ENCODE measurements around the gene ACOXL. TPM values are rescaled to one million over a fixed set of nuclear protein-coding genes. Genes with fewer than 3 reads are reported as not detected.

Gene ACOXL
- total RNA-seq, 2 experiments from 2014 or later: 0.14 to 0.56 TPM

GRCh38 chr2:110848519-110849030 is 116.2 kb downstream of the ACOXL start:
- DNase-seq: no peak
- CTCF ChIA-PET: interaction anchor here (2.0 to 2.1 kb wide), 2 partner anchors 14 to 29 kb away, joined by 5 to 7 read pairs; no protein-coding TSS in a partner anchor
- POLR2A ChIA-PET: interaction anchor here (1.0 kb wide), 1 partner anchor 9 kb away, joined by 3 read pairs; no protein-coding TSS in a partner anchor
- Mint-ChIP-seq H3K9me3 (peaks cover 2% of the 10 kb centered on the region), H3K36me3 (ENCODE audit: low read depth) (no peaks in the 10 kb centered on the region), H3K4me1 (ENCODE audit: low read depth) (peaks cover 90% of the 10 kb centered on the region), H3K27ac (no peak overlapping the region), H3K27me3 (peaks cover 2% of the 10 kb centered on the region), H3K4me3 (no peak overlapping the region)
- TF ChIP-seq CTCF (IDR thresholded peaks at IDR 0.05): no peak
- ATAC-seq: no peak
- intact Hi-C loops (cut with micrococcal nuclease): loop anchor here (5.0 kb wide), 1 partner anchor 269 kb away; no protein-coding TSS in a partner anchor

GRCh38 chr2:110851531-110851930 is 119.2 kb downstream of the ACOXL start:
- peak overlapping the region; percentile 72 for H3K27ac Mint-ChIP-seq
- H3K4me1 Mint-ChIP-seq (ENCODE audit: low read depth): peaks cover 89% of the 10 kb centered on the region
- CTCF ChIA-PET: interaction anchor here (3.2 to 5.7 kb wide), 2 partner anchors 14 to 39 kb away, joined by 43 to 50 read pairs; no protein-coding TSS in a partner anchor
- no peaks in the 10 kb centered on the region for H3K36me3 Mint-ChIP-seq (ENCODE audit: low read depth)
- DNase-seq (no peak), ATAC-seq (no peak)
- intact Hi-C loops (cut with micrococcal nuclease): loop anchor here (5.0 kb wide), 1 partner anchor 39 kb away; no protein-coding TSS in a partner anchor
- peaks cover 5% of the 10 kb centered on the region for H3K27me3 Mint-ChIP-seq
- POLR2A ChIA-PET: interaction anchor here (1.1 to 2.0 kb wide), 3 partner anchors 17 to 268 kb away, joined by 3 to 9 read pairs (median 4); no protein-coding TSS in a partner anchor
- H3K4me3 Mint-ChIP-seq: no peak overlapping the region
- H3K9me3 Mint-ChIP-seq: peaks cover 3% of the 10 kb centered on the region
- TF ChIP-seq CTCF (IDR thresholded peaks at IDR 0.05): no peak

GRCh38 chr2:110852051-110852450 is 119.7 kb downstream of the ACOXL start:
- H3K27ac Mint-ChIP-seq: peak overlapping the region; percentile 72
- peaks cover 6% of the 10 kb centered on the region for H3K27me3 Mint-ChIP-seq
- no peak for TF ChIP-seq CTCF (IDR thresholded peaks at IDR 0.05)
- H3K4me3 Mint-ChIP-seq: no peak overlapping the region
- H3K36me3 Mint-ChIP-seq (ENCODE audit: low read depth): no peaks in the 10 kb centered on the region
- DNase-seq (no peak), ATAC-seq (no peak)
- ChIA-PET CTCF (interaction anchor here (1.4 to 5.7 kb wide), 4 partner anchors 13 to 205 kb away, joined by 4 to 50 read pairs (median 24); no protein-coding TSS in a partner anchor), POLR2A (interaction anchor here (1.1 to 2.0 kb wide), 4 partner anchors 16 to 268 kb away, joined by 3 to 9 read pairs (median 4); no protein-coding TSS in a partner anchor)
- peaks cover 85% of the 10 kb centered on the region for H3K4me1 Mint-ChIP-seq (ENCODE audit: low read depth)
- intact Hi-C loops (cut with micrococcal nuclease): loop anchor here (5.0 kb wide), 1 partner anchor 40 kb away; no protein-coding TSS in a partner anchor
- peaks cover 3% of the 10 kb centered on the region for H3K9me3 Mint-ChIP-seq

GRCh38 chr2:110852541-110853263 is 120.3 kb downstream of the ACOXL start:
- Mint-ChIP-seq H3K9me3 (peaks cover 3% of the 10 kb centered on the region), H3K4me1 (ENCODE audit: low read depth) (peaks cover 81% of the 10 kb centered on the region), H3K27ac (peak overlapping the region; percentile 72), H3K27me3 (peaks cover 6% of the 10 kb centered on the region), H3K36me3 (ENCODE audit: low read depth) (no peaks in the 10 kb centered on the region), H3K4me3 (no peak overlapping the region)
- ChIA-PET CTCF (interaction anchor here (1.0 to 5.7 kb wide), 11 partner anchors 11 to 261 kb away, joined by 3 to 50 read pairs (median 4); no protein-coding TSS in a partner anchor), POLR2A (interaction anchor here (1.1 to 2.0 kb wide), 7 partner anchors 9 to 267 kb away, joined by 3 to 9 read pairs (median 3); no protein-coding TSS in a partner anchor)
- TF ChIP-seq CTCF (IDR thresholded peaks at IDR 0.05): no peak
- peak; percentile 71 for DNase-seq
- peak; percentile 83 for ATAC-seq
- intact Hi-C loops (cut with micrococcal nuclease): loop anchor here (5.0 kb wide), 1 partner anchor 40 kb away; no protein-coding TSS in a partner anchor

All from activated CD8-positive, alpha-beta T cell treated with anti-CD3 and anti-CD28 coated beads for 36 hours (primary cell).